SW480 (cell line): ENCODE results near the gene PRRT1B.
"Not testable (repeated sequence)": the region's sequence is repeated elsewhere in the genome, so short reads cannot be mapped to it uniquely, and the experiment has no call there.

ENCODE experiments used
- DNase-seq: peaks from one replicate; pipeline ENCODE4 v3.0.0-alpha.2; 2016; ENCODE audit warnings: low spot score

The PRRT1B gene

GRCh38 chr9:131550465-131550864 is 5.1 kb downstream of the PRRT1B start:
- not testable (repeated sequence) for DNase-seq

GRCh38 chr9:131552030-131552429 is 6.7 kb downstream of the PRRT1B start:
- no peak for DNase-seq

- DNase-seq, result no peak
Measured at GRCh38 chr9:131554087-131554842, 8.9 kb downstream of the PRRT1B start.

- no peak for DNase-seq
Measured at GRCh38 chr9:131554843-131555351, 9.6 kb downstream of the PRRT1B start.

- no peak for DNase-seq
Measured at GRCh38 chr9:131555841-131556673, 10.7 kb downstream of the PRRT1B start.

GRCh38 chr9:131557855-131558548 is 12.7 kb downstream of the PRRT1B start:
- DNase-seq, result no peak

GRCh38 chr9:131559421-131560000 is 14.2 kb downstream of the PRRT1B start:
- DNase-seq, result no peak

GRCh38 chr9:131562032-131562959 is 17.0 kb downstream of the PRRT1B start:
- DNase-seq, result no peak

GRCh38 chr9:131565369-131565768 is 20.0 kb downstream of the PRRT1B start:
- no peak for DNase-seq

- no peak for DNase-seq
Measured at GRCh38 chr9:131566158-131566557, 20.8 kb downstream of the PRRT1B start.

GRCh38 chr9:131567910-131568309 is 22.6 kb downstream of the PRRT1B start:
- no peak for DNase-seq

- DNase-seq, result no peak
Measured at GRCh38 chr9:131574730-131575640, 29.7 kb downstream of the PRRT1B start.

GRCh38 chr9:131575946-131576853 is 30.9 kb downstream of the PRRT1B start:
- no peak for DNase-seq

- DNase-seq, result no peak
Measured at GRCh38 chr9:131577005-131578000, 32.0 kb downstream of the PRRT1B start.

GRCh38 chr9:131578021-131578420 is 32.7 kb downstream of the PRRT1B start:
- DNase-seq, result no peak

GRCh38 chr9:131578731-131579504 is 33.6 kb downstream of the PRRT1B start:
- no peak for DNase-seq

GRCh38 chr9:131579789-131580211 is 34.5 kb downstream of the PRRT1B start:
- no peak for DNase-seq
